Ishikawa (cell line): ENCODE data around the gene RNF151.

Experiments
- CEBPB ChIP-seq: IDR thresholded peaks from 2 replicates; pipeline ENCODE4 v1.6.1; 2012
- CREB1 ChIP-seq: IDR thresholded peaks from 2 replicates; pipeline ENCODE4 v1.6.1; 2012; ENCODE audit warnings: low read depth
- EGR1 ChIP-seq: IDR thresholded peaks from 2 replicates; pipeline ENCODE4 v1.6.1; 2012
- EP300 ChIP-seq: IDR thresholded peaks from 2 replicates; pipeline ENCODE4 v1.6.1; 2012; ENCODE audit warnings: borderline replicate concordance
- FOXM1 ChIP-seq: IDR thresholded peaks from 2 replicates; pipeline ENCODE4 v1.6.1; 2012; ENCODE audit warnings: low read depth, borderline replicate concordance
- MAX ChIP-seq: IDR thresholded peaks from 2 replicates; pipeline ENCODE4 v1.6.1; 2012
- NFIC ChIP-seq: IDR thresholded peaks from 2 replicates; pipeline ENCODE4 v1.6.1; 2012
- RAD21 ChIP-seq: IDR thresholded peaks from 2 replicates; pipeline ENCODE4 v1.6.1; 2012; ENCODE audit warnings: low read depth
- REST ChIP-seq: IDR thresholded peaks from 2 replicates; pipeline ENCODE4 v1.6.1; 2012; ENCODE audit warnings: low read depth, mild to moderate bottlenecking
- TAF1 ChIP-seq: IDR thresholded peaks from 2 replicates; pipeline ENCODE4 v1.6.1; 2012; ENCODE audit warnings: low read depth, mild to moderate bottlenecking
- TCF12 ChIP-seq: IDR thresholded peaks from 2 replicates; pipeline ENCODE4 v1.6.1; 2012; ENCODE audit warnings: low read depth
- TEAD4 ChIP-seq: IDR thresholded peaks from 2 replicates; pipeline ENCODE4 v1.6.1; 2012
- YY1 ChIP-seq: IDR thresholded peaks from 2 replicates; pipeline ENCODE4 v1.6.1; 2012; ENCODE audit warnings: low read depth
- ZBTB7A ChIP-seq: IDR thresholded peaks from 2 replicates; pipeline ENCODE4 v1.6.1; 2012; ENCODE audit warnings: low read depth
- TF ChIP-seq, protein P1 (sequence below): IDR thresholded peaks from 2 replicates; pipeline ENCODE4 v1.6.1; 2012

The RNF151 gene

GRCh38 chr16:1944612-1945199 is 21.9 kb upstream of the RNF151 start:
- TF ChIP-seq EP300 (no peak), FOXM1 (no peak), TCF12 (no peak), MAX (no peak), ZBTB7A (no peak), EGR1 (no peak), CREB1 (no peak), CEBPB (no peak), TEAD4 (no peak), YY1 (no peak), TAF1 (no peak), RAD21 (no peak), NFIC (no peak), REST (no peak)
- TF ChIP-seq, protein P1, sequence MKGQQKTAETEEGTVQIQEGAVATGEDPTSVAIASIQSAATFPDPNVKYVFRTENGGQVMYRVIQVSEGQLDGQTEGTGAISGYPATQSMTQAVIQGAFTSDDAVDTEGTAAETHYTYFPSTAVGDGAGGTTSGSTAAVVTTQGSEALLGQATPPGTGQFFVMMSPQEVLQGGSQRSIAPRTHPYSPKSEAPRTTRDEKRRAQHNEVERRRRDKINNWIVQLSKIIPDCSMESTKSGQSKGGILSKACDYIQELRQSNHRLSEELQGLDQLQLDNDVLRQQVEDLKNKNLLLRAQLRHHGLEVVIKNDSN, result no peak

- TF ChIP-seq MAX (no peak), NFIC (no peak), FOXM1 (no peak), CREB1 (no peak), EGR1 (no peak), ZBTB7A (no peak), RAD21 (no peak), EP300 (no peak), REST (no peak), TEAD4 (no peak), TCF12 (no peak), YY1 (no peak), CEBPB (no peak), TAF1 (no peak)
- TF ChIP-seq, protein P1, result no peak
Observed at GRCh38 chr16:1945559-1946391, 20.9 kb upstream of the RNF151 start.

GRCh38 chr16:1946495-1947368 is 19.9 kb upstream of the RNF151 start:
- TF ChIP-seq YY1 (no peak), FOXM1 (no peak), EGR1 (no peak), CEBPB (no peak), ZBTB7A (no peak), TCF12 (no peak), REST (no peak), EP300 (no peak)
